Effector CD4-positive, alpha-beta T cell (primary cell): ENCODE measurements around the gene IFNA13.

Source experiments
- DNase-seq: peaks from one replicate; pipeline ENCODE4 v3.0.0-alpha.2; 2020

Gene IFNA13

DNA sequence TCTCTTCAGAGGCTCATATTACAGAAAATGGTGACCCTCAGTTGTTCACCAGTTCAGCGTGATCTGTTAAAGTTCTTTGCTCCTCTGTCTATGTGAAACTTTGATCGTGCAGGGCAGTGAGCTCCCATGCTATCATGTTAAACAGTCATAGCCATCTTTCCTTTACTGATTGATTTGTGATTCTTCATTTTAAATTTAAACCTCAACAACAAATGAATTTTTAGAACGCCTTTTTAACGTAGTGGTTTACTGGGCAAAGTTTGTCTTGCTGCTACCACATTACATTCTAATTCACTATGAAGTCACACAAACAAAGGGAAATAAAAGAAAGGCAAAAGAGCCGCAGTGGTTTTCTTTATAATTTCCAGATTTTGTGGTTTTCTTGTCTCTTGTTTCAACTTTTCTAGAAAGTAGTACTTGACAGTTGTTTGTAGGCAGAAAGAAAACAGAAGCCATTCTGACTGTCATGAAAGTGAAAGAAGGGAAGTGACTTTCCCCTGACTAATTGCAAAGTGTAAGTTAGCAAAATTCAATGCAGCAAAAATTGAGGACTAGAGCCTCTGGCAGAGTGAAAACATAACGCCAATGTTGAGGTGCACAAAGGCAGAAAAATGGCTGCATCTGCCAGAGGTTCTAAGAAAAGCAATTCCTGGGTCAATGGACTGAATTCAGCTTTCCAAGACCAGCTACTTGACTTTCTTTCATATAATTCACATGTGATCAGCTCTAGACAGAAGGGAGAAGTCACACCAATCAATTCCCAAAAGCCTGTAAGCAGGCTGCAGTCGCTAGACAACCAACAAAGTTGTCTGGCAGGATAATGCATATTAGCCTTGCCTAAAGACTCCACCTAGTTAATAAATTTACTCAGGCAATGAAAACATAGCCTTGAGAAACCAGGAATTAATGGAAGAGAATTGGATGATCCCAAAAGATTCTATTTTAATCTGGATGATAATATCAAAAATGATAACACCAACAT lies 10.1 kb downstream of the IFNA13 start:
- DNase-seq: no peak

DNA sequence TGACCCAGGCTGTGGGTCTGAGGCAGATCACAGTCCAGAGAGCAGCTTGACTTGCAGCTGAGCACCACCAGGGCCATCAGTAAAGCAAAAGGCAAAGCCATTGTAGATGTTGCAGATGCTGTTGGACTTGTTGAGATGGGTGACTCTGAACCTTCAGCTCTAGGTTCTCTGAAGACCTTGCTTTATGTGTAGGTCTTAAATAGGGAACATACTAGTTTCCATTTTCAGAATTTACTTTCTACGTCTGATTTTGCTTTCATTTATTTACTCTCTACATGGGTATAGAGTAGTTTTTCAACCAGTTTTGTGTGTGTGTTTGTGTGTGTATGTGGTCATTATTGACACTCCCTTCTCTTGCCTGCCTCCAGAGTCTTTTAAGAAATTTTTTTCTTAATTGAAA lies 17.1 kb downstream of the IFNA13 start, which contains the start of gene IFNA6:
Gene IFNA6, minus strand, starts transcription at position 101 of the 400 bp plus-strand sequence. Its CDS starts 0 bp downstream, at position 101.
- no peak for DNase-seq

DNA sequence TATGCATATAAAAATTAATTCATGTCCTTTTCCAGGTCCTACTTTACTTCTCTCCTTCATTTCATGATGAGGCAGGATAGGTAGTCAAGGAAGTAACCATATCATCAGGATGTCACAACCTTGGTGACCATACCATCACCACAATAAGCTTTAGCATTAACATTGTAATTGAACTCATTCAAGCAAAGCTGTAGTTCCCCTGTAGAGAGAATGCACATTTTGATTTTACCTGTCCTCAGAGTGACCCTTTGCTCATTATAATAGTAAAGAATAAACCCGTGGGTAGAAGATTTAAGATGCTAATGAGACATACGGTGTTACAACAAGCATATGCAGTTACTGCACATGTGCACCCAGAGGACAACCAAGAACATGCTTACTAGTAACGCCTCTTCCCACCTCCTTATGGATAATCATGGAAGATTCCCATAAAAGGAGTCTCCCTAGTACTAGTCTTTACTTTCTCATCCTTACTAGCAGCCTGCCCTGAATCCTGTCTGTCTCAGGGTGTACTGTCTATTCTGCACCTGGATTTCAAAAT lies 19.4 kb downstream of the IFNA13 start:
- DNase-seq: no peak

DNA sequence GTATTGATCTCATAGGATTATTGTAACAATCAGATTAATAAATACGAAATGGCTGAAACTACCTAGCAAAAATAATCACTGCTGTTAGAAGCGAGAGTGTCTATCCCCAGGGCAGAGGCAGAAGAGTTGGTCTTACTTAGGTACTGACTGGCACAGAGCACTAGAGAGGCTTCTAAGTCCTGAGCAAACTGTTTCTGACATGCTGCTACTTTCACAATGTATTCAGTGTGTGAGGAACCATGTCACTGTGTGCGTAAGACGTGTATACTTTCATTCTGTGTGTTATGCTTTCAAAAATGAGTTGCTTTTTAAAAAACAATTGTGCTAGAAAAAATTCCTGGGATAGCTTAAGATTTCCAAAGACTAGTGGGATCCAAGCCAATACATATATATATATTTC lies 27.1 kb downstream of the IFNA13 start:
- no peak for DNase-seq

DNA sequence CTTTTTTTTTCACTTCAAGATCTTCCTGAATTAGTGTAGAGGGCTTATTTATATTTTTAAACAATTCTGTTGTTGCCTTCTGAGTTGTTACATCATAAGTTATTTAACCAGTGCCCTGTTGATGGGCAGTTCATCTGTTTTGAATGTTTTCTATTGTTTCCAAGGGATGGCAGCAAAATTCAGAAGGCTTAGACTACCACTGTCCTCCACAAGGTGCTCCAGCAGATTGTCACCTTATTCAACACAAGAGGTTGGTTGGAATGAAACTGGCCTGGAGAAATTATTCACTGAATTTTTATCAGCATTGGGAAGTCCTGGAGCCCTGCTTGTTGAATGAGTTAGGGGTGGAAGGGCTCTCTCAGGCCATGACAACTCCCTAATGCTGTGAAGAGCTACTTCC lies 31.4 kb downstream of the IFNA13 start:
- DNase-seq: no peak

DNA sequence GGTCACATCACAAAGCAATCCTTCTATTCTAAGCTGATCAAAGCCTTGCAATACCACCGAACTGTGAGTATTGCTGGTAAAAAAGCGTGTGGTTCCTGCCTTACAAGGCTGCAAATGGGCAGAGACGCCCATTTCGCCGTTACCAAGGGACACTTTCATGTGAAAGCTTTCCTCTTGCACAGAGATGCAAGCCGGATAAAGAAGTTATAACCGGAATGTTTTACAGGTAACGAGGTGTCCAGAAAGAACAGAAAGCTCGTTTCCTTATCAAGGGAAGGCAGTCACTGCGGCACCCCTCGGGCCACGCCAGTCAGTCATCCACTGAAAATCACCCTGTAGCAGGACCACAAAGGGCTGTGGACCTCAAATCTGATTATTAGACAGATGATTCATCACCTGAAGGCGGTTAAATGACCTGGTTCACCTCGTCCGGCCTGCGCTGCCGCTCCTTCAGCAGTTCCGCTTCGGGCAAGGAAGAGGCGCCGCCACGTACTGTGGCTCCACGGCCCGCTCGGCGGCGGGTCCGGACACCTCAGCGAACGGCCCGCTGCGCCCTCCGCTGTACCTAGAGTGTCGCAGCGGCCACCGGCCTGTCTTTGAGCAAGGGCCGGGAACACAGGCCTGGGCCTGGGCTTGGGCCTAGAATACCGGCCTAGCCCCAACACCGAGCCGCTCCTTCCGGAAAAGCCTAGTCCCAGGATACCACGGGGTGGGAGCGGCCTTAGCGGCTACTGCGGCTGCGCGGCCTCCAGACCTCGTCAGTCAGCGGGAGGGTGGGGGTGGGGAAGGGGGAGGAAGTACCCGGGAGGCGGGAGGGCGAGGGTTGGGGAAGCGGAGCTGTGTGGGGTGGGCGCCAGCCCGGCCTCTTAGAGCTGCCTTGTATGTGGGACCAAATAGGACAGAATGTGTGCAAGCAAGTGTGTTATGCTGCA lies 32.9 kb downstream of the IFNA13 start, which contains the start of gene KLHL9:
Gene KLHL9, minus strand, starts transcription at position 704 of the 932 bp plus-strand sequence. Its CDS starts 545 bp downstream, at position 159.
- peak; percentile 78 for DNase-seq

DNA sequence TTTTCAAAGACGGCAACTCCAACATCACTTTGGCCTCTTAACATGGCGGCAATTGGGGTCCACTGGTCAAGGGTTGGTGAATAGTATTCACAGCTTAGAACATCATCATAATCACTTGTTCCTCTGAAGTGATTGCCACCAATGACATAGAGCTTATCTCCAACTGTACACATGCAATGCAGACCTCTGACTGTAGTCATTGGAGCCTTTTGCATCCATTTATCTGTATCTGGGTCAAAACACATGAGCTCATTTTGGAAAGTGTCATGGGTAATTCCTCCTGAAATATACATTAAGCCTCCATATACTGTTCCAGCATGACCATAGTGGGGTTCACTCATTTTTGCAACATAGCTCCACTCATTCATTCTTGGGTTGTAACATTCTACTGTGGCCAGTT lies 34.6 kb downstream of the IFNA13 start:
- no peak for DNase-seq

DNA sequence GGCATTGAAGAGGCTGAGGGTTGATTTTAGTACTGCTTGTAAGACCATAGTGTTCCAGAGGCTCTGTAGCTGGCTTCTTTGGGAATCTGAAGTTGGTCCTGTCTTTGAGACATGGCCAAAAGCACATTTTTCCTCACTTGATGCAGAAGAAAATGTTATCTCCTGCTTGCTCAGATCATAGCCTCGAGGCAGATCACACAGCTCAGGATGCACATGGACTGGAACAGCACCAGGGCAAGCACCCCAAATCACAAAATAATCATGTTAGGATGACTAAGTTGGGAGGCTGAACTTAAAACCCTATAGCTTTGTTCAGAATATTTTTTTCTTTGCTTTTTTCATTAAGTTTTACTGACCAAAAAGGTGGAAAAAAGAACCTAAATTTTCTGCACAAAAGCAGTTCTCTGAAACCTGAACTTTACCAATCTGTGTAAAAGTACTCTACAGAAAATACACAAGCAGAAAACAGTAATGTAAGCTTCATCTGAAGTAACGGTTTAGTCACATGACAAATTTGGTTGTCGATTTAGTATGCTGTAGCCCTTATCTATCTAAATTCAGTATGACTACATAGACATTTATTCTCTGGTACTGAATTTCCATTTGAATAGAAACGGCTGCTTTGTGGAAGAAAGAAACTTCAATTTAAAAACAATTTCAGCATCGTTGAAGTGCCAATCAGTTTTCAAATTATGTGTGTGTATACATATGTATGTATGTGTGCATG lies 36.0 kb downstream of the IFNA13 start:
- DNase-seq: no peak

DNA sequence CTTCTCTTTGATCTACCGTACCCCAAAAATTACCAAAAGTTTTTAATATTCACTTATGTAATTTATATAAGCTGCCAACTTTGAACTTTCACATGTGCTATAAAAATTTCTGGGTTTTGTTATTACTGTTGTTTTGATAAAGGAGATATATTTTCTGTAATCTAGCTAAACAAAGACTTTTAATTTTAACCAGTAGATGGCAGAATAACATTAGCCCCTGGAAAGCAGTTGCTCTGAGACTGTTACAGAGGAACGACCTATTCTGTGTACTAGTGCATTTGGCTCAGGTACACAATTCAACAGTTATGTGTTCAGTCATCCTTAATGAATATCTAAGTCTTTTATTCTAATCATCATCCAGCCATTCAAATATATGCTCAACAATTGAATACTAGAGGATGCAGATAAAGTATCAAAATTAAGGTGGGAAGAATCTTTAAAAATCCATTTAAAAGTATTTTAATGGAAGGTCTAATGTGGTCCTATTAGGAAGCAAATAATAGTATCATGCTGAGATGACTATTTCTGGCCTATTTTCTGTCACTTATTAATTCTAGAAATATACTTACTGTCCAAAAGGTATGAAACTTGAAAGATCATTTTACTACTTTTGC lies 41.2 kb downstream of the IFNA13 start:
- peak; percentile 7 for DNase-seq

DNA sequence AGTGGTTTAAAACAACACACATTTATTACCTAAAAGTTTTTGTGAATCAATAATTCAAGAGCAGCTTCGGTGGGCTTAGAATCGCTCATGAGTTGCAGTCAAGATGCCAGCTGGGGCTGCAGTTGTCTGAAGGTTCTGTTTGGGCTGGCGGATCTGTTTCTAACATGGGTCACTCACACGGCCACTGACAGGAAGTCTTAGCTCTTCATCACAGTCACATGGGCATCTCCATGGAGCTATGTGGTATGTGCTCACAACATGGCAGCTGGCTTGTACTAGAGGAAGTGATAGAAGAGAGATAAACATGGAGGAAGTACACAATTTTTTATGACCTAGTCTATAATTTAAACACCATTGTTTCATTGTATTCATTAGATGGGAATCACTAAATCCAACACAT lies 43.8 kb downstream of the IFNA13 start:
- no peak for DNase-seq

DNA sequence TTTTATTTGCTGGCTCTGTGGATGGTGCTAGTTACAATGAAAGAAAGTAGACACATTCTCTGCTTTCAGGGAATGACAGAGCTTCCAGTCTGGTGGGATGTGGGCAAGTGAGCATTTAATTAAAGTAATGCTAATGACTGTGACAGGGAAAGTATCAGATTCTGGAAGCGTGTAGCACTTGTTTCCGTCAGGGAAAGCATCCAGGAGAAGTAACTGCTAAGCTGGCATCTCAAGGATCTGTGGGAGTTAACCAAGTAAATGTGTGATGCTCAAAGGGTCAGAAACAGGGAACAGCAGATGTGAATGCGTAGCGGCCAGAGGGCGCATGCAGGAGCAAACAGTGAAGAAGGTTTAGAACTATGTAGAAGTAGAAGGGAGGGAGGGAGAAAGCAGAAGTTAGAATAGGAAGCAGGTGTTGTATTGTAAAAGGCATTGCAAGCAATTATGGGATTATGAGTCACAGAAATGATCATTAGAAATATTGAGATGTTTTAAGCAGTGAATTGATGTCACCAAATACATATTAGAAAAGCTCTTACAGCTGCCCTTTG lies 44.9 kb downstream of the IFNA13 start:
- no peak for DNase-seq

DNA sequence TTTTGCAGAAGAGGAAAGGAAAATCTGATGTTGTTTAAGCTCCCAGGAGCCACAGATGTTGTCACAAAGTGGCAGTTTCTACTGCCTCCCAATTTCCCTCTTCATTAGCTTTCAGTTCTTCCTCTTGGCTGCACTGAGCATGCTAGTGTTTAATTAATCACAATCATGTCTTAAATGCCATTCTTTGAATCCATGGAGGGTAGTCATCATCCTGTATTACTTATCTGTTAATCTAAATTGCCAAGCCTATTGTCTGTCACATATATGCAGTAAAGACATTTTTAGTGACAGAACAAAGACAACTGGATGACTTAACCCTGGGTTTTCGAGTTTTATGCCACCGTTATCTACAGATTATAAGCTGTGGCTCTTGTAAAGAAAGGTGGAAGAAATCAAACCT lies 47.4 kb downstream of the IFNA13 start:
- no peak for DNase-seq

DNA sequence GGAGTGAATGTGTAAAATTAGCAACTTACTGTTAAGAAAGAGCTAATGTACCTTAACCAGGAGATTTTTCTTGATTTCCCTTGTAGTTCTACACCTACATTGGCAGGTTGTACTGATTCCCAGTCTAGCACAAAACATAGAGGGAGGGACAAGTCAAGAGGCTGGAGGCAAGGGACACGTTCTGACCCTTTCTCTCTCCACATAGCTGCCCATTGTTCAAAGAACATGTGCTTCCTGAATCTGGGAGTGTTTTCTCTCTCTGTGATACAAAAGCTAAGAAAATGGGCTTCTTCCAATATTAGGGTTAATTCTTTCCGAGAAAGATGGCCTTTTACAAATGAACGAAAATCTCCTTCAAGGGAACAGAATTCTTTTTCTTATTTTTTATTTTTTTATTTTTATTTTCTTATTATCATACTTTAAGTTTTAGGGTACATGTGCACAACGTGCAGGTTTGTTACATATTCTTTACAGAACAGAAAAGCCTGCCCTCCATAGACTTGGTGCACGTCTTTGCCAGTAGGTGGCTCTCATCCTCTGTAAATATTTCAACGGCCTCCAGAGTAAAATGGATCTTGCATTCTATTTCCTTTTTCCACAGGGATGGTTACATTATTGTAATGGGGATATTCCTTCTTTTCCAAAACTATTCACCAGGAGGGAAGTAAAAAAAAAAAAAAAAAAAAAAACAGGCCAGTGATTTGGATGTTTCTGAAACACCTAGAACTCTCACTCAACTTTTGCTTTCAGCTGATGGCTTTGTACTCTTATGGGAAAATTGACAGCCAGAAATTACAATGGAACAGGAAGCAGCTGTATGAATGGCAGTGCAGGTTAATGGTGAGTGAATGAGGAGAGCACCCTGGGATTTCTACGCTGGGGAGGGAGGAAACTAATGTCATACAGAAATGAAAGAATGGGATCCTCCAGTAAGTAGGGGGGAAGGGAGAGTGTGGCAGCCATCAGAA lies 49.6 kb downstream of the IFNA13 start:
- peak; percentile 14 for DNase-seq
